ENCODE results near the gene LARGE1. TPM values are rescaled to one million over a fixed set of nuclear protein-coding genes. Genes with fewer than 3 reads are reported as not detected.

LARGE1 gene
- total RNA-seq, 1 experiment from 2014 or later: 1.3 TPM

DNA sequence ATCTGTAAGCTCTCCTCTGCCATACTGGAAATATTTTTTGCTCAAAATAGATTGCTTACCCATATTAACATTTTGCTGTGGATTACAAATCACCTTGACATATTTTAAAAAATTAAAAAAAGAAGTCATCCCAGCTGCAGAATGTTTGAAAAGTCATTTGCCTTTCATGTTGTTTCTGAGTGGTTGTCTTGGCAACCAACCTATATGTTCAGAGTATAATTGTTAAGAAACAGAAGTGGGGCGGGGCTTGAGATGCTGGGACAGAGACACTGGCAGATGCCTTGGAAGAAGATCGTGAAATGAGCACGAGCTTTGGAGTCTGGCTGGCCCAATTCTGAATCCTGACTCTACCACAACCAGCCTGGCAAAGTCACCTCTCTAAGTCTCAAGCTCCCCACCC lies 348.2 kb downstream of the LARGE1 start:
- intact Hi-C loops (cut with micrococcal nuclease): no loop called here
- Histone ChIP-seq H3K4me2 (ENCODE audit: low read length) (no peak overlapping the region), H3K79me2 (ENCODE audit: low read length) (no peaks in the 10 kb centered on the region), H3K27ac (ENCODE audit: low read length) (no peak overlapping the region), H2AFZ (ENCODE audit: low read length) (no peak overlapping the region), H4K20me1 (ENCODE audit: low read length) (no peaks in the 10 kb centered on the region), H3K9ac (ENCODE audit: low read length) (no peak overlapping the region), H3F3A (ENCODE audit: low read length, unreplicated experiment) (no peaks in the 10 kb centered on the region), H3K27me3 (ENCODE audit: low read length) (no peaks in the 10 kb centered on the region), H3K4me3 (ENCODE audit: low read length) (no peak overlapping the region), H3K4me1 (ENCODE audit: insufficient read depth, low read length) (no peaks in the 10 kb centered on the region), H3K9me3 (ENCODE audit: low read length) (no peaks in the 10 kb centered on the region), H3K9me2 (replicated peaks; ENCODE audit: low read length) (no peaks in the 10 kb centered on the region), H3K36me3 (ENCODE audit: low read depth, low read length) (no peaks in the 10 kb centered on the region)
- ChIA-PET POLR2A (ENCODE audit: unreplicated experiment) (no interaction called here), CTCF (no interaction called here)
- ATAC-seq (no peak), DNase-seq (no peak)
- BruUV-seq (replicated peaks): no TSS peak
- TF ChIP-seq EZH2 (IDR thresholded peaks at IDR 0.05; ENCODE audit: low read length, unreplicated experiment) (no peak), EZH2phosphoT487 (IDR thresholded peaks at IDR 0.05; ENCODE audit: borderline replicate concordance, low read length) (no peak)
- TF ChIP-seq, protein P1, sequence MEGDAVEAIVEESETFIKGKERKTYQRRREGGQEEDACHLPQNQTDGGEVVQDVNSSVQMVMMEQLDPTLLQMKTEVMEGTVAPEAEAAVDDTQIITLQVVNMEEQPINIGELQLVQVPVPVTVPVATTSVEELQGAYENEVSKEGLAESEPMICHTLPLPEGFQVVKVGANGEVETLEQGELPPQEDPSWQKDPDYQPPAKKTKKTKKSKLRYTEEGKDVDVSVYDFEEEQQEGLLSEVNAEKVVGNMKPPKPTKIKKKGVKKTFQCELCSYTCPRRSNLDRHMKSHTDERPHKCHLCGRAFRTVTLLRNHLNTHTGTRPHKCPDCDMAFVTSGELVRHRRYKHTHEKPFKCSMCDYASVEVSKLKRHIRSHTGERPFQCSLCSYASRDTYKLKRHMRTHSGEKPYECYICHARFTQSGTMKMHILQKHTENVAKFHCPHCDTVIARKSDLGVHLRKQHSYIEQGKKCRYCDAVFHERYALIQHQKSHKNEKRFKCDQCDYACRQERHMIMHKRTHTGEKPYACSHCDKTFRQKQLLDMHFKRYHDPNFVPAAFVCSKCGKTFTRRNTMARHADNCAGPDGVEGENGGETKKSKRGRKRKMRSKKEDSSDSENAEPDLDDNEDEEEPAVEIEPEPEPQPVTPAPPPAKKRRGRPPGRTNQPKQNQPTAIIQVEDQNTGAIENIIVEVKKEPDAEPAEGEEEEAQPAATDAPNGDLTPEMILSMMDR (conservative IDR thresholded peaks at IDR 0.05; ENCODE audit: low read depth, low read length): no peak

DNA sequence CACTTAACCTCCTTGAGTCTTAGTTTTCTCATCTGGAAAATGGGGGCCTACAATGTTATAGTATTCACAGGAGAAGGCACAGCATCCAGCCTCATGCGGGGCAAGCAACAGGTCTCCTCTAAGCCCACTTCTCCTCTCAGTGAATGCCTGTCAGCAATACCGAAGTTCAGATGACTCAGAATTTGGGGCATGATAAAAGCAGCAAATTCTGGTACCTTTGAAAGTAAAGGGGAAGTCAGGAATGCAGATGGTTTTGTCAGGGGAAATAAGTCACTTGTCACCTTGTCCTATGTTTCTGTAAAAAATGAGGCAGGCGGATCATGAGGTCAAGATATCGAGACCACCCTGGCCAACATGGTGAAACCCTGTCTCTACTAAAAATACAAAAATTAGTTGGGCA lies 350.2 kb downstream of the LARGE1 start:
- intact Hi-C loops (cut with micrococcal nuclease): no loop called here
- Histone ChIP-seq H3K9me3 (ENCODE audit: low read length) (no peaks in the 10 kb centered on the region), H3F3A (ENCODE audit: low read length, unreplicated experiment) (no peaks in the 10 kb centered on the region), H3K4me1 (ENCODE audit: insufficient read depth, low read length) (no peaks in the 10 kb centered on the region), H3K9me2 (replicated peaks; ENCODE audit: low read length) (no peaks in the 10 kb centered on the region), H3K9ac (ENCODE audit: low read length) (no peak overlapping the region), H3K27me3 (ENCODE audit: low read length) (no peaks in the 10 kb centered on the region), H4K20me1 (ENCODE audit: low read length) (no peaks in the 10 kb centered on the region), H3K27ac (ENCODE audit: low read length) (no peak overlapping the region), H3K36me3 (ENCODE audit: low read depth, low read length) (no peaks in the 10 kb centered on the region), H3K4me2 (ENCODE audit: low read length) (no peak overlapping the region), H3K4me3 (ENCODE audit: low read length) (no peak overlapping the region), H2AFZ (ENCODE audit: low read length) (no peak overlapping the region), H3K79me2 (ENCODE audit: low read length) (no peaks in the 10 kb centered on the region)
- TF ChIP-seq, protein P1 (conservative IDR thresholded peaks at IDR 0.05; ENCODE audit: low read depth, low read length): no peak
- TF ChIP-seq EZH2phosphoT487 (IDR thresholded peaks at IDR 0.05; ENCODE audit: borderline replicate concordance, low read length): no peak
- TF ChIP-seq EZH2 (IDR thresholded peaks at IDR 0.05; ENCODE audit: low read length, unreplicated experiment): no peak
- ChIA-PET CTCF (no interaction called here), POLR2A (ENCODE audit: unreplicated experiment) (no interaction called here)
- DNase-seq (no peak), ATAC-seq (no peak)
- no TSS peak for BruUV-seq (replicated peaks)

DNA sequence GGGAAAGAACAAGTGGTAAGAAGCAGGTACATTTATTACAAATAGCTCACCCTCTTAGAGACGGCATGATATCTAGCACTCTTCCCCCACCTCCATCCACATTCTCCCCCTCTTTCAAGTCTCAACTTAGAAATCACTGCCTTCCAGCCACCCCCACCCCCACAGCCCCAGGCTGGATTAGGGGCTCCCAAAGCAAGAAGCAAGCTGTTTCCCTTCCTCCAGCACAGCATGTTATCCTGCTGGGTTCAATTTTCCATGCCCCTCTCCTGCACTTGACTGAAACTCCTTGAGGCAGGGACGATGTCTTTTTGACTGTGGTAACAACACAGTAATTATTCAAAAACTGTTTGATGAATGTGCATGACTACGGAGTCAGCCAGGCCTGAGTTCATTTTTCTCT lies 350.7 kb downstream of the LARGE1 start:
- Histone ChIP-seq H3K9me2 (replicated peaks; ENCODE audit: low read length) (no peaks in the 10 kb centered on the region), H3K79me2 (ENCODE audit: low read length) (no peaks in the 10 kb centered on the region), H3K4me3 (ENCODE audit: low read length) (no peak overlapping the region), H3K4me2 (ENCODE audit: low read length) (no peak overlapping the region), H3K9me3 (ENCODE audit: low read length) (no peaks in the 10 kb centered on the region), H3K27ac (ENCODE audit: low read length) (no peak overlapping the region), H3K4me1 (ENCODE audit: insufficient read depth, low read length) (no peaks in the 10 kb centered on the region), H4K20me1 (ENCODE audit: low read length) (no peaks in the 10 kb centered on the region), H3K27me3 (ENCODE audit: low read length) (no peaks in the 10 kb centered on the region), H2AFZ (ENCODE audit: low read length) (no peak overlapping the region), H3F3A (ENCODE audit: low read length, unreplicated experiment) (no peaks in the 10 kb centered on the region), H3K36me3 (ENCODE audit: low read depth, low read length) (no peaks in the 10 kb centered on the region), H3K9ac (ENCODE audit: low read length) (no peak overlapping the region)
- intact Hi-C loops (cut with micrococcal nuclease): no loop called here
- ATAC-seq (no peak), DNase-seq (no peak)
- ChIA-PET CTCF (no interaction called here), POLR2A (ENCODE audit: unreplicated experiment) (no interaction called here)
- TF ChIP-seq, protein P1 (conservative IDR thresholded peaks at IDR 0.05; ENCODE audit: low read depth, low read length): no peak
- TF ChIP-seq EZH2phosphoT487 (IDR thresholded peaks at IDR 0.05; ENCODE audit: borderline replicate concordance, low read length) (no peak), EZH2 (IDR thresholded peaks at IDR 0.05; ENCODE audit: low read length, unreplicated experiment) (no peak)
- BruUV-seq (replicated peaks): no TSS peak
